HEK293T (cell line): ENCODE results near the gene CACNG7.
"Not testable (repeated sequence)": the region's sequence is repeated elsewhere in the genome, so short reads cannot be mapped to it uniquely, and the experiment has no call there.

Experiments
- CTCF ChIA-PET: fragments of 350-600 bp; formaldehyde crosslinking; extraction: SDS; loops from one replicate; lab custom pipeline; 2021; ENCODE audit warnings: antibody characterized with exemption, inconsistent platforms; lab: Yijun Ruan, JAX
- POLR2A ChIA-PET: fragments of 350-600 bp; formaldehyde crosslinking; extraction: SDS; loops from one replicate; lab custom pipeline; 2020; ENCODE audit warnings: antibody characterized with exemption, inconsistent platforms; lab: Yijun Ruan, JAX
- DNase-seq: peaks from one replicate; pipeline ENCODE4 v3.0.0; 2012; ENCODE audit warnings: mixed read lengths; ENCODE audit errors: extremely low spot score
- ARNT ChIP-seq: fragments of 450-650 bp; IDR thresholded peaks from 2 replicates; pipeline ENCODE4 v1.6.1; 2017; ENCODE audit warnings: mild to moderate bottlenecking
- BHLHE40 ChIP-seq: fragments of 450-650 bp; IDR thresholded peaks from 2 replicates; pipeline ENCODE4 v1.6.1; 2016; ENCODE audit warnings: mild to moderate bottlenecking, moderate library complexity, borderline replicate concordance
- CTBP1 ChIP-seq: fragments of 450-650 bp; IDR thresholded peaks from 2 replicates; pipeline ENCODE4 v1.6.1; 2016; ENCODE audit warnings: borderline replicate concordance
- ELF4 ChIP-seq: fragments of 450-650 bp; IDR thresholded peaks from 2 replicates; pipeline ENCODE4 v1.6.1; 2017; ENCODE audit warnings: antibody characterized with exemption
- FOXA1 ChIP-seq: fragments of 450-650 bp; IDR thresholded peaks from 2 replicates; pipeline ENCODE4 v1.6.1; 2016; ENCODE audit warnings: mild to moderate bottlenecking
- FOXK2 ChIP-seq: fragments of 450-650 bp; IDR thresholded peaks from 2 replicates; pipeline ENCODE4 v1.6.1; 2016; ENCODE audit warnings: mild to moderate bottlenecking
- FOXM1 ChIP-seq: fragments of 450-650 bp; IDR thresholded peaks from 2 replicates; pipeline ENCODE4 v1.6.1; 2017; ENCODE audit warnings: mild to moderate bottlenecking, borderline replicate concordance
- HDGF ChIP-seq: fragments of 450-650 bp; IDR thresholded peaks from 2 replicates; pipeline ENCODE4 v1.6.1; 2017; ENCODE audit warnings: antibody characterized with exemption, borderline replicate concordance
- L3MBTL2 ChIP-seq: fragments of 450-650 bp; conservative IDR thresholded peaks from 2 replicates; pipeline ENCODE4 v1.6.1; 2016; ENCODE audit warnings: mild to moderate bottlenecking
- LEF1 ChIP-seq: fragments of 450-650 bp; IDR thresholded peaks from 2 replicates; pipeline ENCODE4 v1.6.1; 2017; ENCODE audit warnings: mild to moderate bottlenecking, borderline replicate concordance
- NFRKB ChIP-seq: fragments of 450-650 bp; IDR thresholded peaks from 2 replicates; pipeline ENCODE4 v1.6.1; 2016; ENCODE audit warnings: mild to moderate bottlenecking, moderate library complexity
- PKNOX1 ChIP-seq: fragments of 450-650 bp; IDR thresholded peaks from 2 replicates; pipeline ENCODE4 v1.6.1; 2016
- SP1 ChIP-seq: fragments of 450-650 bp; IDR thresholded peaks from 2 replicates; pipeline ENCODE4 v1.6.1; 2017
- SUZ12 ChIP-seq: fragments of 450-650 bp; IDR thresholded peaks from 2 replicates; pipeline ENCODE4 v1.6.1; 2016; ENCODE audit warnings: mild to moderate bottlenecking
- TARDBP ChIP-seq: fragments of 450-650 bp; IDR thresholded peaks from 2 replicates; pipeline ENCODE4 v1.6.1; 2016
- ZNF384 ChIP-seq: fragments of 450-650 bp; IDR thresholded peaks from 2 replicates; pipeline ENCODE4 v1.6.1; 2016

The CACNG7 gene

GRCh38 chr19:53867225-53868090 is 41.6 kb upstream of the CACNG7 start, which contains the start of gene MYADM:
MYADM (plus strand) TSS chr19:53867883; CDS start chr19:53873530, 5,647 bp downstream.
- CTCF ChIA-PET = interaction anchor here (0.6 to 1.1 kb wide), 3 partner anchors 157 to 796 kb away, joined by 3 read pairs; no protein-coding TSS in a partner anchor
- peak; percentile 99 for DNase-seq
- POLR2A ChIA-PET = interaction anchor here (0.8 to 2.6 kb wide), 5 partner anchors 8 to 113 kb away, joined by 3 to 39 read pairs (median 4); no protein-coding TSS in a partner anchor
- TF ChIP-seq HDGF (no peak), SUZ12 (no peak), L3MBTL2 (no peak), ZNF384 (no peak), FOXA1 (no peak), CTBP1 (no peak), SP1 (no peak), TARDBP (no peak), BHLHE40 (no peak), PKNOX1 (no peak), ARNT (no peak), FOXK2 (no peak), NFRKB (no peak), ELF4 (no peak), LEF1 (no peak), FOXM1 (no peak)

- TF ChIP-seq FOXM1 (no peak), BHLHE40 (no peak), L3MBTL2 (no peak), NFRKB (no peak), HDGF (no peak), SP1 (no peak)
- ChIA-PET CTCF (interaction anchor here (0.6 to 1.1 kb wide), 2 partner anchors 156 to 797 kb away, joined by 3 read pairs; no protein-coding TSS in a partner anchor), POLR2A (interaction anchor here (0.8 to 2.6 kb wide), 4 partner anchors 9 to 112 kb away, joined by 3 to 39 read pairs (median 6); no protein-coding TSS in a partner anchor)
- DNase-seq = no peak
Observed at GRCh38 chr19:53868091-53868891, 40.8 kb upstream of the CACNG7 start.

- ChIA-PET POLR2A (interaction anchor here (2.6 kb wide), 1 partner anchor 10 kb away, joined by 39 read pairs; no protein-coding TSS in a partner anchor), CTCF (interaction anchor here (1.1 kb wide), 1 partner anchor 155 kb away, joined by 3 read pairs; no protein-coding TSS in a partner anchor)
- peak; percentile 77 for DNase-seq
- TF ChIP-seq BHLHE40 (no peak), L3MBTL2 (peak; percentile 89)
Observed at GRCh38 chr19:53868892-53869804, 39.9 kb upstream of the CACNG7 start.

- POLR2A ChIA-PET = interaction anchor here (1.2 kb wide), 1 partner anchor 10 kb away, joined by 5 read pairs; no protein-coding TSS in a partner anchor
- CTCF ChIA-PET, DNase-seq: not testable (repeated sequence)
Observed at GRCh38 chr19:53869805-53870484, 39.1 kb upstream of the CACNG7 start.

GRCh38 chr19:53870485-53870844 is 38.6 kb upstream of the CACNG7 start:
- ChIA-PET CTCF (no interaction called here), POLR2A (interaction anchor here (1.2 kb wide), 1 partner anchor 9 kb away, joined by 5 read pairs; no protein-coding TSS in a partner anchor)
- TF ChIP-seq LEF1 (no peak), NFRKB (no peak), FOXA1 (no peak), BHLHE40 (no peak), PKNOX1 (no peak), CTBP1 (no peak), L3MBTL2 (no peak), TARDBP (no peak), FOXM1 (no peak), FOXK2 (no peak), ZNF384 (no peak), SP1 (no peak), ELF4 (no peak), ARNT (no peak)
- no peak for DNase-seq
